RPMI8226 (cell line): ENCODE measurements around the gene TMEM14C.
"Not testable (repeated sequence)": the region's sequence is repeated elsewhere in the genome, so short reads cannot be mapped to it uniquely, and the experiment has no call there.

Source experiments
- DNase-seq: peaks from one replicate; pipeline ENCODE4 v3.0.0-alpha.2; 2015

Gene TMEM14C

GRCh38 chr6:10721850-10722569 is 860 bp upstream of the TMEM14C start:
- no peak for DNase-seq

GRCh38 chr6:10722570-10722819 is 375 bp upstream of the TMEM14C start:
- no peak for DNase-seq

DNA sequence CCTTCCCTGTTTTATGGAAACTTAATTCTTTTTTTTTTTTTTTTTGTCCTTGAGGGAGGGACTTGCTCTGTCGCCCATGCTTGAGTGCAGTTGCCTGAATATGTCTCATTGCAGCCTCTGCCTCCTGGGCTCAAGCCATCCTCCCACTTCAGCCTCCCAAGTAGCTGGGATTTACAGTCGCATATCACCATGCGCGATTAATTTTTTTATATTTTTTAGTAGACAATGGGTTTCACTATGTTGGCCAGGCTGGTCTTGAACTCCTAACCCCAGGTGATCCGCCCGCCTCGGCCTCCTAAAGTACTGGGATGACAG is 654 bp downstream of the TMEM14C start:
- DNase-seq, result no peak

DNA sequence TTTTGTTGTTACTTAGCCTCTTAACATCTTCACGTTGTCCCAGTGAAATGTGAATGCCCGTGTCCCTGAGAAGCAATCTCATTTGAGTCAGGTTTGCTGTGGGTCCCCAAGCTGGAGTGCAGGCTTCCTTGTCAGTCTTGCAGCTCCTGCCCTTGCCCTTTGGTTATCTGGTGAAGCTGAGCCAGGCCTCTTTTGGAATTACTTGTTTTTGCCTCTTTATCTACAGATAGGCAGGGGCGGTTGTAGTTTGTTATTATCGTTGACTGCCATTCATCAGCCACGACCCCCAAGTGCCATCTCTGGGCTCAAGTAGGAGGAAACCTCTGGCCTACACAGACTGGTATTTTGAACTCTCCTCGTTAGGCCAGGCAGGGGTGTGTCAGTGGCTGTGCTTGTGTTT is 2.2 kb downstream of the TMEM14C start:
- DNase-seq, result no peak

GRCh38 chr6:10725716-10726115 is 2.8 kb downstream of the TMEM14C start:
- no peak for DNase-seq

DNA sequence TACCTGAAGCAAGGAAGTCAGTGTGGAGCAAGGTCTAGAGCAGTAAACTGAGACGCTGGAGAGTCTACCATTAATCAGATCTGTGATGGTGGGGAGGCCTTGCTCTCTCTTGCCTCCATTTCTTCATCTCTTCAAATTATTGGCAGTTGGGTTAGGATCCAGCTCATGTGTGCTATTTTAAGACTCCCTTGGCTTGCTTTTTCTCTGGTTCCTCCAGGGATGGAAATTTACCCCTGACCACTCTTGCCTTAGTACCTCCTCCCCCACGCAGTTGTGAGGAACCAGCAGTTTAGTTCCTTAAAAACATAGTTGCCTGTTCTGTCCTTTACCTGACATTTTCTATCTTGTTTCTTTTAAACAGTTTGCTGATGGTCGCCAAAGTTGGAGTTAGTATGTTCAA is 7.4 kb downstream of the TMEM14C start:
- DNase-seq, result no peak

- DNase-seq, result no peak
These were observed 10.4 kb downstream of the TMEM14C start for GRCh38 chr6:10733151-10733715.

DNA sequence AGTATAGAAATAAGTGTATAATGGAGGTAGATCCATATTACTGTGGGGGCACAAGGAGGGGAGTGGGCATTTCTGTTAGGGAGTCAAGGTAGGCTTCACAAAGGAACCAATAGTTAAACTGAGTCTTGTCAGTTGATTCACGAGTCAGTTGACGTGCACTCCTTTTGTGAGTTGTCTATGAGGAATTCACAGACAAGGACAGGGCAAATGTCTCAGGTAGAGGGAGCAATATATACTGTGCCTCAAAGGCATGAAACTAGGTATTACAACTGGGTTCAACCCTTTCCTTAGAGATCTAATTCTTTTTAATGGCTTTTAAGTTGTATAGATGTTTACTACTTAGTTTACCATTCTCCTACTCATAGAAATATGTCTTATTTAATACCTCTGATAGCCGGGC is 11.0 kb downstream of the TMEM14C start:
- DNase-seq, result no peak

DNA sequence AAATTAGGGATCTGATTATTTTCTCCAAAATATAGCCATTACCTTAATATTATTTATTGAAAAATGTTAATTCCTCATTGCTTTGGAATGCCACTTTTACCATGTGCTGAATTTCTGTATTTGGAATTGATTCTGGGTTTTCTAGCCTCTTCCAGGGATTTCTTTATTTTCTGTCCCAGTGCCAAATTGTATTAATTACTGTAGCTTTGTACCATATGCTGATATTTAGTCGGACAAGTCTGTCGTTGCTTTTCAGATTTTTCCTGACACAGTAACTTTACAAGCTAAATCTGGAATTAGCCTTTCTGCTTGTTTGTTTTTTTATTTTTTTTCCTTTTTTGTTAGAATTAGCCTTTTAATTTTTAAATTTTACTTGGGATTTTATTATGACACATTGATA is 13.9 kb downstream of the TMEM14C start:
- no peak for DNase-seq

DNA sequence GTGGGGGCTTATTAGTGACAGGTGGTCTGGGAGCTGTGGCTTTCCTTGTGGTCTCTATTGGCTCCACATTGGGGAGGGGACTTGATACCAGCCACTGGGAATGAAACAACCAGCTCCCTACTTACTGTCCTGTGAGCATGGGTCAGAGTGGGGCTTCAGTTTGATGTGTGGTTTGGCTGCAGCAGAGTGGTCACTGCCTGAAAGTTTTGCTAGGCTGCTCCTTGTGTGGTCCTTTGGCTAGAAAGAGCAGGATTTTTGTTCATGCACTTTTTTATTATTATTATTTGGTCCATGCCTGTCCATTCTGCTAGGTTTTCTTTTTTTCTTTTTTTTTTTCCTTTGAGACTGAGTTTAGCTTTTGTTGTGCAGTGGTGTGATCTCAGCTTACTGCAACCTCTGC is 17.2 kb downstream of the TMEM14C start:
- no peak for DNase-seq

DNA sequence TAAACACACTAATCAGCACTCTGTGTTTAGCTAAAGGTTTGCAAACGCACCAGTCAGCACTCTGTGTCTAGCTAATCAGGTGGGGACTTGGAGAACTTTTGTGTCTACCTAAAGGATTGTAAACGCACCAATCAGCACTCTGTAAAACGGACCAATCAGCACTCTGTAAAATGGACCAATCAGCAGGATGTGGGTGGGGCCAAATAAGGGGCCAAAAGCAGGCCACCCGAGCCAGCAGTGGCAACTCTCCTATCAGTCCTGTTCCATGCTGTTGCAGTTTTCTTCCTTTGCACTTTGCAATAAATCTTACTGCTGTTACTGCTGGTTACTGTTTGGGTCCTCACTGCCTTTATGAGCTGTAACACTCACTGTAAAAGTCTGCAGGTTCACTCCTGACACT is 18.8 kb downstream of the TMEM14C start:
- not testable (repeated sequence) for DNase-seq

GRCh38 chr6:10742251-10742650 is 19.4 kb downstream of the TMEM14C start:
- no peak for DNase-seq

DNA sequence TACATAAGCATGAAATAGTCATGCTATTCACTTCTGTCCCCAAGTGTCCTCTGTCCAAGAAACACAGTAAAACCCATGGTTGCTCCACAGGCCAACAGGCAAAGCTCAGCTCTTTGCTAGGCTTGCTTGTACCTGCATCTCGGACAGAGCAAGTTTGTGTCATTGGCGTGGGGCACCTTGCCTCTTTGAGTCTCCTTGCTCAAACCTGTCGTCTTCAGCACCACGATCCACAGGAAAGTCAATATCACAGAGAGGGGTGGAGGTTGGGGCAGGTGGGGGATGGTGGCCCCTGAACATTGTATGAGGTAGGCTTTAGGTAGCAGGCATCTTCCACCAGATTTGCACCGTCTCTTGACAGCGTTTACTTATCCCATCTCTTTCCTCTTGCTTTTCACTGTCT is 20.6 kb downstream of the TMEM14C start:
- DNase-seq, result no peak

- DNase-seq, result no peak
These were observed 22.2 kb downstream of the TMEM14C start for GRCh38 chr6:10745116-10745515.

GRCh38 chr6:10746915-10747250 is 24.0 kb downstream of the TMEM14C start:
- DNase-seq, result no peak

DNA sequence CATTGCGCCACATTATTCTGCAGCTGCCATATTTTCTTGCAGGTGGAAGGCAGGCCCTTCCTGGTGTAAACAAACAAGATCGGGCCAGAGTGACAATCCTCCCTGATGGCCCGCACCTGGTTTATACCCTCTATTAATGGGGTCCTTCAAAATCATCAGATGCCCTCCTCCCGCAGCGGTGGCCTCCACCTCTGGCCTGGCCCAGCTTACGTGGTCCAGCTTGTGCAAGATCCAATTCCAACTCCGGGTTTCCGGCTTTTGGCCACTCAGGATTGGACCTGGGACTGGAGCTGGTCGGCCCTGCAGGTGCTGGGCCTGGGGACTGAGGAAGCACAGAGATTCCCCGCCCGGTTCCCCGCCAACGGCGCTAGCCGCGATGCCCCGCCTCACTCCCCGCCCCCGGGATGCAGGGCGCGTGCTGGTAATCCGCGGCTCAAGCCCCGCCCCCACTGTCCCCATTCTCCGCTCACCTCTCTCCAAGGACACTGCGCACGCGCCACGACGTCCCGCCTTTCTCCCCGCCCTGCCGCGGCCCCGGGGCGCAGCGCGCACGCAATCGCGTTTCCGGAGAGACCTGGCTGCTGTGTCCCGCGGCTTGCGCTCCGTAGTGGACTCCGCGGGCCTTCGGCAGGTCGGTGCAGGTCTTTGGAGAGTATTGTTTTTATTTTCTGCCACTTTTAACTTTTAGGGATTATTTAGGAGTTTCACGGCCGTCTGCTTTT is 24.5 kb downstream of the TMEM14C start, which contains the start of gene TMEM14B:
TMEM14B (plus strand) TSS at position 555 of the 722 bp plus-strand sequence. CDS start 1,441 bp downstream, outside the sequence.
- DNase-seq, result peak; percentile 100

- no peak for DNase-seq
These were observed 26.9 kb downstream of the TMEM14C start for GRCh38 chr6:10749734-10750133.

DNA sequence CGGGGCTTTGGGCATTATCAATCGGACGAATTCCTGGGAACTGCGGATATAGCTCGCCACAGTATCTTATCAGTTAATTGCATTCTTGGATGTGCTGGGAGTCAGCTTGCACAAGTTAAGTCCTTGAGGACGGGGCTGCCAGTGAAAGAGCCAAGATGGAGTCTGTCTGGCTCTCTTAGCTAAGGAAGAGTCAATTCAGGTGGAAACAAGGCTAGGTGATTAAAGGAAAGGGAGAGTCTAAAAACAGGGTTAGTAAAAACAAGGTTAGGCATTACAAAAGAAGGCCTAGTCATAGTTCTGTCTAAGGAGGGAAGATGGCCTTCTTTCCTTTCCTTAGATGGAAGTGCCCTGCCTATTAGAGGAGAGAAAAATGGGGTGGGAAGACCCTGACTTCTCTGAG is 27.7 kb downstream of the TMEM14C start:
- DNase-seq, result not testable (repeated sequence)

- DNase-seq, result not testable (repeated sequence)
These were observed 28.9 kb downstream of the TMEM14C start for GRCh38 chr6:10751757-10752156.

DNA sequence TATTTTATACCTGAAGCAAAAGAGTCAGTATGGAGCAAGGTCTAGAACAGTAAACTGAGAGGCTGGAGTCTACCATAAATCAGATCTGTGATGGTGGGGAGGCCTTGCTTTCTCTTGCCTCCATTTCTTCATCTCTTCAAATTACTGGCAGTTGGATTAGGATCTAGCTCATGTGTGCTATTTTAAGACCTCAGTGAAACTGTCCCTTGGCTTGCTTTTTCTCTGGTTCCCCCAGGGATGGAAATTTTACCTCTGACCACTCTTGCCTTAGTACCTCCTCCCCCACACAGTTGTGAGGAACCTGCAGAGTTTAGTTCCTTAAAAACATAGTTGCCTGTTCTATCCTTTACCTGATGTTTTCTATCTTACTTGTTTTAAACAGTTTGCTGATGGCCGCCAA is 33.2 kb downstream of the TMEM14C start:
- DNase-seq, result no peak

DNA sequence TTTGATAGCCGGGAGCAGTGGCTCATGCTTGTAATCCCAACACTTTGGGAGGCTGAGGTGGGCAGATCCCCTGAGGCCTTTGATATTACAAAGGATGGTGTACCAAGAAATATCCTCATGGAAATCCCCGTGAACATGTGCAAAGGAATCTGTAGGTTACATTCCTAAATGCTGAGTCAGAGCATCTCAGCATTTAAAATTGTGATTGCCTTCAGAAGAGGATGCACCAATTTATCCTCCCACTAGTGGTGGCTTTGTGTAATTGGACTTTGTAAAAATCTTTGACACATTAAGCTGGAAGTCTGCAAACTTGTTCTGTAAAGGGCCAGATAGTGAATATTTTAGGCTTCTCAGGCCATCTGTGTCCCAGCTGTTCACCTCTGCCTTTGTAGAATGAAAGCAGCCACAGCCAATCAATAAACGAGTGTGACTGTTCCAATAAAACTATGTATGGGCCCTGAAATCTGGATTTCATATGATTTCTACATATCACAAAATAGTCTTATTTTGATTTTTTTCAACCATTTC is 36.5 kb downstream of the TMEM14C start:
- peak; percentile 65 for DNase-seq

- DNase-seq, result no peak
These were observed 37.0 kb downstream of the TMEM14C start for GRCh38 chr6:10759884-10760329.

GRCh38 chr6:10763006-10763405 is 40.1 kb downstream of the TMEM14C start:
- DNase-seq, result no peak

- no peak for DNase-seq
These were observed 46.5 kb downstream of the TMEM14C start for GRCh38 chr6:10769419-10769818.
